HCT116 (cell line): ENCODE measurements around the gene CSF2RB. TPM values are rescaled to one million over a fixed set of nuclear protein-coding genes. Genes with fewer than 3 reads are reported as not detected.

Experiments
- ATAC-seq: fragments of 200-7000 bp; cut with Tn5 transposase; 2 replicates; pipeline ENCODE4 v1.9.1; 2020; ENCODE audit warnings: mild to moderate bottlenecking, moderate library complexity
- BruUV-seq: library from RNA; stranded (reverse); fragments of 400-500 nt; replicated peaks from 2 replicates; lab custom pipeline; 2021; lab: Mats Ljungman, UMichigan
- CTCF ChIA-PET: fragments of 300-600 bp; sonication (Branson Sonifier 250); formaldehyde crosslinking; loops from one replicate; lab custom pipeline; 2021; ENCODE audit warnings: antibody characterized with exemption; lab: Charles Lee
- POLR2A ChIA-PET: fragments of 300-600, 350-600 bp; sonication (Branson Sonifier 250); formaldehyde crosslinking; loops from one replicate; lab custom pipeline; 2021; ENCODE audit warnings: antibody characterized with exemption; lab: Charles Lee
- RAD21 ChIA-PET, 2 experiments: fragments of 300-600 bp; sonication (Branson Sonifier 250); formaldehyde crosslinking; loops; one replicate each; lab custom pipeline; 2023; ENCODE audit warnings: low total read pairs in 2 of 2; ENCODE audit not compliant: uncharacterized antibody in 2 of 2, unreplicated experiment in 2 of 2, low non-redundant PET in 1 of 2; lab: Charles Lee
- DNase-seq: peaks from one replicate; pipeline ENCODE4 v3.0.0-alpha.2; 2010; ENCODE audit warnings: low read depth, low spot score
- H2AFZ ChIP-seq: fragments of 200-600 bp; shearing (Covaris generic), sonication (generic); 2 replicates; pipeline ENCODE4 v1.6.1; 2017; ENCODE audit warnings: low read depth, mixed run types, mixed read lengths, antibody characterized with exemption, low read length; ENCODE audit not compliant: poor library complexity, severe bottlenecking
- H3K27ac ChIP-seq: 2 replicates; pipeline ENCODE4 v1.5.1; 2012; ENCODE audit warnings: low read depth, low read length
- H3K27me3 ChIP-seq: fragments of 200-600 bp; sonication (generic); 2 replicates; pipeline ENCODE4 v1.6.1; 2016; ENCODE audit warnings: mixed run types, low read length, mixed read lengths; ENCODE audit not compliant: insufficient read depth
- H3K36me3 ChIP-seq, 2 experiments: fragments of 200-500 bp in 1 of 2; fragments of 200-600 bp in 1 of 2; sonication (Bioruptor generic) in 1 of 2; sonication (generic) in 1 of 2; 2 replicates each; pipeline versions ENCODE4 v1.5.1 to v1.6.1; 2014 to 2016; ENCODE audit warnings: low read length in 2 of 2, inconsistent platforms in 1 of 2, mixed read lengths in 1 of 2, mixed run types in 1 of 2; ENCODE audit not compliant: insufficient read depth in 2 of 2, control insufficient read depth in 1 of 2
- H3K4me1 ChIP-seq, 2 experiments: fragments of 200-600 bp in 1 of 2; sonication (generic) in 1 of 2; 2 replicates each; pipeline versions ENCODE4 v1.5.1 to v1.6.1; 2012 to 2017; ENCODE audit warnings: low read length in 2 of 2, inconsistent platforms in 1 of 2, mild to moderate bottlenecking in 1 of 2, mixed read lengths in 1 of 2, mixed run types in 1 of 2, moderate library complexity in 1 of 2; ENCODE audit not compliant: insufficient read depth in 2 of 2, control insufficient read depth in 1 of 2
- H3K4me2 ChIP-seq: fragments of 200-600 bp; sonication (generic); 2 replicates; pipeline ENCODE4 v1.6.1; 2017; ENCODE audit warnings: mixed run types, low read length, mixed read lengths
- H3K4me3 ChIP-seq, 2 experiments: fragments of 200-600 bp in 1 of 2; sonication (generic) in 1 of 2; replicated peaks in 1 of 2; 2 replicates each; pipeline ENCODE4 v1.5.1; 2011 to 2016; ENCODE audit warnings: low read length in 2 of 2, control low read depth in 1 of 2, low read depth in 1 of 2, mild to moderate bottlenecking in 1 of 2, mixed read lengths in 1 of 2, mixed run types in 1 of 2
- H3K79me2 ChIP-seq: fragments of 200-600 bp; sonication (generic); 2 replicates; pipeline ENCODE4 v1.6.1; 2017; ENCODE audit warnings: mild to moderate bottlenecking, mixed run types, low read length, moderate library complexity, mixed read lengths; ENCODE audit not compliant: insufficient read depth
- H3K9ac ChIP-seq: fragments of 200-600 bp; sonication (generic); 2 replicates; pipeline ENCODE4 v1.6.1; 2016; ENCODE audit warnings: low read length, mixed read lengths
- H3K9me2 ChIP-seq: fragments of 200-600 bp; sonication (generic), shearing (Covaris generic); 2 replicates; pipeline ENCODE4 v1.6.1; 2017; ENCODE audit warnings: mixed run types, mild to moderate bottlenecking, moderate library complexity; ENCODE audit not compliant: insufficient read depth
- H3K9me3 ChIP-seq, 2 experiments: fragments of 200-500 bp in 1 of 2; fragments of 200-600 bp in 1 of 2; sonication (Bioruptor generic) in 1 of 2; sonication (generic) in 1 of 2; 2 replicates each; pipeline ENCODE4 v1.6.1; 2014 to 2017; ENCODE audit warnings: low read length in 2 of 2, mixed read lengths in 2 of 2, inconsistent platforms in 1 of 2, low read depth in 1 of 2, mild to moderate bottlenecking in 1 of 2, mixed run types in 1 of 2, moderate library complexity in 1 of 2; ENCODE audit not compliant: control insufficient read depth in 1 of 2, insufficient read depth in 1 of 2
- H4K20me1 ChIP-seq: fragments of 200-600 bp; sonication (generic), shearing (Covaris generic); 2 replicates; pipeline ENCODE4 v1.6.1; 2017; ENCODE audit warnings: mixed run types, mild to moderate bottlenecking, moderate library complexity; ENCODE audit not compliant: insufficient read depth
- ATF3 ChIP-seq: IDR thresholded peaks from 2 replicates; pipeline ENCODE4 v1.6.1; 2012
- CEBPB ChIP-seq: IDR thresholded peaks from 2 replicates; pipeline ENCODE4 v1.6.1; 2012; ENCODE audit warnings: low read depth
- ELF1 ChIP-seq: IDR thresholded peaks from 2 replicates; pipeline ENCODE4 v1.6.1; 2012; ENCODE audit warnings: low read depth, borderline replicate concordance
- EZH2phosphoT487 ChIP-seq: fragments of 200-600 bp; IDR thresholded peaks from 2 replicates; pipeline ENCODE4 v1.6.1; 2018; ENCODE audit warnings: antibody characterized with exemption, borderline replicate concordance
- JUND ChIP-seq: IDR thresholded peaks from 2 replicates; pipeline ENCODE4 v1.6.1; 2012
- MAX ChIP-seq: IDR thresholded peaks from 2 replicates; pipeline ENCODE4 v1.6.1; 2012
- SIN3A ChIP-seq: IDR thresholded peaks from 2 replicates; pipeline ENCODE4 v1.6.1; 2012; ENCODE audit warnings: low read depth
- SP1 ChIP-seq: IDR thresholded peaks from 2 replicates; pipeline ENCODE4 v1.6.1; 2012; ENCODE audit warnings: low read depth
- SRF ChIP-seq: IDR thresholded peaks from 2 replicates; pipeline ENCODE4 v1.6.1; 2012; ENCODE audit warnings: low read depth
- TCF7L2 ChIP-seq: IDR thresholded peaks from 2 replicates; pipeline ENCODE4 v1.7.0; 2011; ENCODE audit warnings: borderline replicate concordance, inconsistent platforms; ENCODE audit not compliant: insufficient read depth, insufficient read length; ENCODE audit errors: extremely low read depth
- YY1 ChIP-seq: IDR thresholded peaks from 2 replicates; pipeline ENCODE4 v1.6.1; 2011; ENCODE audit warnings: low read length, low read depth, moderate library complexity, mild to moderate bottlenecking; ENCODE audit not compliant: insufficient replicate concordance; ENCODE audit errors: extremely low read depth
- intact Hi-C: fragments of 100-400 bp; cut with micrococcal nuclease; formaldehyde crosslinking; loops from 2 replicates; pipeline ENCODE4 v1.10.0; 2022
- total RNA-seq: library from RNA; stranded (reverse); gene quantifications from one replicate; pipeline ENCODE4 v1.2.1, GENCODE V29; 2021; ENCODE audit not compliant: unreplicated experiment
- TF ChIP-seq, protein P1 (sequence below), 3 experiments: fragments of 200-600 bp in 1 of 3; sonication (generic) in 1 of 3; IDR thresholded peaks in 2 of 3; conservative IDR thresholded peaks in 1 of 3; 2 replicates each; pipeline ENCODE4 v1.5.1; 2012 to 2017; ENCODE audit warnings: low read depth in 2 of 3, low read length in 2 of 3, antibody characterized with exemption in 1 of 3, borderline replicate concordance in 1 of 3, control low read depth in 1 of 3, mild to moderate bottlenecking in 1 of 3, mixed read lengths in 1 of 3, mixed run types in 1 of 3, moderate library complexity in 1 of 3; ENCODE audit not compliant: insufficient read depth in 1 of 3

Gene CSF2RB
- total RNA-seq, 1 experiment from 2014 or later = 0.10 TPM

GRCh38 chr22:36926721-36927435 is 13.4 kb downstream of the CSF2RB start (continued):
- TF ChIP-seq, protein P1, sequence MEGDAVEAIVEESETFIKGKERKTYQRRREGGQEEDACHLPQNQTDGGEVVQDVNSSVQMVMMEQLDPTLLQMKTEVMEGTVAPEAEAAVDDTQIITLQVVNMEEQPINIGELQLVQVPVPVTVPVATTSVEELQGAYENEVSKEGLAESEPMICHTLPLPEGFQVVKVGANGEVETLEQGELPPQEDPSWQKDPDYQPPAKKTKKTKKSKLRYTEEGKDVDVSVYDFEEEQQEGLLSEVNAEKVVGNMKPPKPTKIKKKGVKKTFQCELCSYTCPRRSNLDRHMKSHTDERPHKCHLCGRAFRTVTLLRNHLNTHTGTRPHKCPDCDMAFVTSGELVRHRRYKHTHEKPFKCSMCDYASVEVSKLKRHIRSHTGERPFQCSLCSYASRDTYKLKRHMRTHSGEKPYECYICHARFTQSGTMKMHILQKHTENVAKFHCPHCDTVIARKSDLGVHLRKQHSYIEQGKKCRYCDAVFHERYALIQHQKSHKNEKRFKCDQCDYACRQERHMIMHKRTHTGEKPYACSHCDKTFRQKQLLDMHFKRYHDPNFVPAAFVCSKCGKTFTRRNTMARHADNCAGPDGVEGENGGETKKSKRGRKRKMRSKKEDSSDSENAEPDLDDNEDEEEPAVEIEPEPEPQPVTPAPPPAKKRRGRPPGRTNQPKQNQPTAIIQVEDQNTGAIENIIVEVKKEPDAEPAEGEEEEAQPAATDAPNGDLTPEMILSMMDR (IDR thresholded peaks at IDR 0.05 in 2 of 3, conservative IDR thresholded peaks at IDR 0.05 in 1 of 3; ENCODE audit: borderline replicate concordance in 1 of 3, insufficient read depth in 1 of 3, low read depth in 2 of 3, low read length in 2 of 3) = no peak
- TF ChIP-seq ATF3 = no peak
- no peak for TF ChIP-seq ELF1
- TF ChIP-seq CEBPB = no peak
- TF ChIP-seq JUND = no peak
- no peak for TF ChIP-seq TCF7L2
- TF ChIP-seq MAX = no peak

DNA sequence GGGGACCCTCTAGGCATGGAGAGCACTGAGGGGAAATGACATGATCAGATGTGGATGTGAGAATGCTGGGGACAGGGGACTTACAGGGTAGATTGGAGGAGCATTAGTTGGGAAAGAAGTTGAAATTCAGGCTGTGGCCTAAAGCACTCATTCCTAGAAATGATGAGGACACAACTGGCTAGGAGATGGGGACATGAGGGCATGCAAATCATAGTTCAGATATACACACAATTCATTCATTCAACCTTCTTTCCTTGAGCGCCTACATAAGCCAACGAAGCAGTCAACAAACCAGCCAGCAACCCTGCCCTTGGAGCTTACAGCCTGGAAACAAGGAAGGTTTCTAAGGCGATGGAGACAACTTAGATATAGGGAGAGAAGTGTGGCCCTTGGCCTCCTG is 14.2 kb downstream of the CSF2RB start:
- DNase-seq = no peak
- intact Hi-C loops = no loop called here
- no peaks in the 10 kb centered on the region for H3K79me2 ChIP-seq
- no peak overlapping the region for H3K4me2 ChIP-seq
- H3K4me1 ChIP-seq = peaks cover 0 to 7% of the 10 kb centered on the region in 2 experiments; a peak in 2 of 4 replicates
- H3K27me3 ChIP-seq = no peaks in the 10 kb centered on the region; the same call in 1 of the 2 replicates
- CTCF ChIA-PET = no interaction called here
- H3K4me3 ChIP-seq = no peak overlapping the region
- RAD21 ChIA-PET = no interaction called here
- H3K9ac ChIP-seq = no peak overlapping the region
- H2AFZ ChIP-seq = no peak overlapping the region
- H3K36me3 ChIP-seq = no peaks in the 10 kb centered on the region
- no peak for ATAC-seq
- no peak overlapping the region for H3K27ac ChIP-seq
- no TSS peak for BruUV-seq
- H4K20me1 ChIP-seq = no peaks in the 10 kb centered on the region
- no peaks in the 10 kb centered on the region for H3K9me2 ChIP-seq
- TF ChIP-seq SP1 (no peak), CEBPB (no peak), YY1 (no peak), SRF (no peak), SIN3A (no peak), EZH2phosphoT487 (no peak)
- TF ChIP-seq, protein P1 (IDR thresholded peaks at IDR 0.05 in 2 of 3, conservative IDR thresholded peaks at IDR 0.05 in 1 of 3; ENCODE audit: borderline replicate concordance in 1 of 3, insufficient read depth in 1 of 3, low read depth in 2 of 3, low read length in 2 of 3) = no peak
- POLR2A ChIA-PET = no interaction called here
- no peaks in the 10 kb centered on the region for H3K9me3 ChIP-seq
